H1 (cell line): Measurements from ENCODE around the gene PRIMA1. TPM values are rescaled to one million over a fixed set of nuclear protein-coding genes. Genes with fewer than 3 reads are reported as not detected.

ENCODE experiments used
- CTCF ChIA-PET: fragments of 300-600 bp; sonication (Branson Sonifier 250); formaldehyde crosslinking; loops from one replicate; lab custom pipeline; 2021; ENCODE audit not compliant: partially characterized antibody; lab: Charles Lee
- POLR2A ChIA-PET: fragments of 300-600 bp; sonication (Branson Sonifier 250); formaldehyde crosslinking; loops from one replicate; lab custom pipeline; 2021; ENCODE audit warnings: inconsistent platforms; ENCODE audit not compliant: partially characterized antibody; lab: Charles Lee
- DNase-seq, 2 experiments: peaks; one replicate each; pipeline versions ENCODE4 v3.0.0 to v3.0.0-alpha.2; 2010 to 2022; ENCODE audit warnings: low spot score in 2 of 2, low read depth in 1 of 2, mixed read lengths in 1 of 2
- FAIRE-seq: peaks from 2 replicates; lab custom pipeline; 2011; peaks lifted over from hg19 to GRCh38; lab: Jason Lieb, UNC
- H2AFZ ChIP-seq: 2 replicates; pipeline ENCODE4 v1.8.1; 2012; ENCODE audit warnings: low read length, inconsistent platforms
- H2AK5ac ChIP-seq: 2 replicates; pipeline ENCODE4 v1.6.1; 2013; ENCODE audit warnings: low read depth, low read length
- H2BK120ac ChIP-seq: replicated peaks from 2 replicates; pipeline ENCODE3; 2013; ENCODE audit warnings: low read depth, low read length, inconsistent platforms
- H2BK12ac ChIP-seq: 2 replicates; pipeline ENCODE4 v1.6.1; 2013; ENCODE audit warnings: low read depth, low read length
- H2BK15ac ChIP-seq: 2 replicates; pipeline ENCODE4 v1.6.1; 2013; ENCODE audit warnings: low read length
- H2BK20ac ChIP-seq: 2 replicates; pipeline ENCODE4 v1.6.1; 2013; ENCODE audit warnings: low read length
- H2BK5ac ChIP-seq: 2 replicates; pipeline ENCODE4 v1.6.1; 2013; ENCODE audit warnings: low read depth, low read length
- H3K14ac ChIP-seq: 2 replicates; pipeline ENCODE4 v1.6.1; 2013; ENCODE audit warnings: inconsistent platforms; ENCODE audit not compliant: insufficient read length
- H3K18ac ChIP-seq: 2 replicates; pipeline ENCODE4 v1.6.1; 2013; ENCODE audit warnings: low read length; ENCODE audit errors: extremely low read depth
- H3K23ac ChIP-seq: 2 replicates; pipeline ENCODE4 v1.6.1; 2013; ENCODE audit warnings: inconsistent platforms; ENCODE audit not compliant: insufficient read length
- H3K23me2 ChIP-seq: 2 replicates; pipeline ENCODE4 v1.6.1; 2013; ENCODE audit warnings: low read depth, low read length
- H3K27ac ChIP-seq: 2 replicates; pipeline ENCODE4 v1.6.1; 2011; ENCODE audit warnings: low read depth, low read length, inconsistent platforms
- H3K27me3 ChIP-seq, 4 experiments: replicated peaks in 1 of 4; 1 replicate in 1 of 4; 2 replicates in 3 of 4; pipeline versions ENCODE4 v1.6.1 to v1.8.1; 2011 to 2013; ENCODE audit warnings: low read length in 3 of 4, mild to moderate bottlenecking in 3 of 4, inconsistent platforms in 2 of 4, mixed read lengths in 2 of 4, moderate library complexity in 1 of 4; ENCODE audit not compliant: control insufficient read depth in 3 of 4, insufficient read depth in 3 of 4; ENCODE audit errors: extremely low read depth in 1 of 4
- H3K36me3 ChIP-seq, 4 experiments: 2 replicates each; pipeline versions ENCODE4 v1.6.1 to v1.8.1; 2011 to 2013; ENCODE audit warnings: mild to moderate bottlenecking in 4 of 4, low read length in 3 of 4, moderate library complexity in 2 of 4, control low read depth in 1 of 4, inconsistent platforms in 1 of 4; ENCODE audit not compliant: insufficient read depth in 4 of 4, control insufficient read depth in 2 of 4
- H3K4ac ChIP-seq: replicated peaks from 2 replicates; pipeline ENCODE3; 2013; ENCODE audit warnings: low read length, low read depth, mixed read lengths, inconsistent platforms; ENCODE audit not compliant: insufficient read length
- H3K4me1 ChIP-seq, 4 experiments: replicated peaks in 1 of 4; 1 replicate in 1 of 4; 2 replicates in 3 of 4; pipeline versions ENCODE4 v1.6.1 to v1.8.1; 2011 to 2013; ENCODE audit warnings: low read length in 3 of 4, inconsistent platforms in 2 of 4, mixed read lengths in 1 of 4; ENCODE audit not compliant: insufficient read depth in 4 of 4, control insufficient read depth in 3 of 4
- H3K4me2 ChIP-seq, 2 experiments: 2 replicates each; pipeline versions ENCODE4 v1.6.1 to v1.8.1; 2011 to 2013; ENCODE audit warnings: low read depth in 2 of 2, low read length in 2 of 2, control low read depth in 1 of 2, inconsistent platforms in 1 of 2, mild to moderate bottlenecking in 1 of 2; ENCODE audit not compliant: insufficient read depth in 1 of 2
- H3K4me3 ChIP-seq, 4 experiments: fragments of 200-600, 300-600 bp in 1 of 4; sonication (generic), shearing (Covaris generic), sonication (Bioruptor Twin) in 1 of 4; 2 replicates each; pipeline versions ENCODE4 v1.5.1 to v1.8.1; 2011 to 2016; ENCODE audit warnings: low read length in 4 of 4, low read depth in 3 of 4, control low read depth in 2 of 4, inconsistent platforms in 2 of 4, mild to moderate bottlenecking in 2 of 4, mixed read lengths in 1 of 4, moderate library complexity in 1 of 4; ENCODE audit not compliant: insufficient read depth in 2 of 4; ENCODE audit errors: extremely low read depth in 1 of 4
- H3K56ac ChIP-seq: replicated peaks from 2 replicates; pipeline ENCODE3; 2013; ENCODE audit warnings: low read depth, mild to moderate bottlenecking, mixed read lengths, low read length, inconsistent platforms; ENCODE audit not compliant: insufficient read length
- H3K79me1 ChIP-seq: 2 replicates; pipeline ENCODE4 v1.6.1; 2013; ENCODE audit warnings: low read depth, low read length, control low read depth
- H3K79me2 ChIP-seq, 2 experiments: 2 replicates each; pipeline versions ENCODE4 v1.6.1 to v1.8.1; 2012 to 2013; ENCODE audit warnings: low read length in 2 of 2, mild to moderate bottlenecking in 2 of 2, inconsistent platforms in 1 of 2; ENCODE audit not compliant: insufficient read depth in 2 of 2, control insufficient read depth in 1 of 2
- H3K9ac ChIP-seq, 4 experiments: replicated peaks in 1 of 4; 1 replicate in 1 of 4; 2 replicates in 3 of 4; pipeline versions ENCODE4 v1.6.1 to v1.8.1; 2011 to 2013; ENCODE audit warnings: low read depth in 3 of 4, low read length in 3 of 4, control low read depth in 2 of 4, mild to moderate bottlenecking in 2 of 4, moderate library complexity in 2 of 4, inconsistent platforms in 1 of 4; ENCODE audit errors: extremely low read depth in 1 of 4
- H3K9me3 ChIP-seq, 2 experiments: 2 replicates each; pipeline versions ENCODE4 v1.6.1 to v1.8.1; 2012 to 2013; ENCODE audit warnings: mild to moderate bottlenecking in 2 of 2, moderate library complexity in 2 of 2, control low read depth in 1 of 2, inconsistent platforms in 1 of 2, low read depth in 1 of 2, low read length in 1 of 2, mixed read lengths in 1 of 2; ENCODE audit not compliant: insufficient read depth in 2 of 2
- H4K20me1 ChIP-seq, 2 experiments: replicated peaks in 1 of 2; 2 replicates each; pipeline versions ENCODE3 to v1.8.1; 2011 to 2013; ENCODE audit warnings: inconsistent platforms in 2 of 2, low read length in 2 of 2, mild to moderate bottlenecking in 1 of 2; ENCODE audit not compliant: insufficient read depth in 2 of 2, control insufficient read depth in 1 of 2
- H4K5ac ChIP-seq: 2 replicates; pipeline ENCODE4 v1.6.1; 2013; ENCODE audit warnings: low read length, low read depth, mixed read lengths, inconsistent platforms; ENCODE audit not compliant: insufficient read length
- H4K8ac ChIP-seq: 2 replicates; pipeline ENCODE4 v1.8.0; 2013; ENCODE audit warnings: mild to moderate bottlenecking, moderate library complexity, low read length, inconsistent platforms; ENCODE audit not compliant: insufficient read depth; ENCODE audit errors: extremely low read depth
- H4K91ac ChIP-seq: replicated peaks from 2 replicates; pipeline ENCODE3; 2013; ENCODE audit warnings: low read length, mixed read lengths, inconsistent platforms; ENCODE audit not compliant: insufficient read length
- CHD1 ChIP-seq: IDR thresholded peaks from 2 replicates; pipeline ENCODE4 v1.6.1; 2012; ENCODE audit warnings: low read depth, low read length, improper control_type of control experiment
- JUND ChIP-seq: IDR thresholded peaks from 2 replicates; pipeline ENCODE4 v1.6.1; 2011; ENCODE audit warnings: mild to moderate bottlenecking, improper control_type of control experiment, low read length
- YY1 ChIP-seq: IDR thresholded peaks from 2 replicates; pipeline ENCODE4 v1.6.1; 2011; ENCODE audit warnings: low read depth, mild to moderate bottlenecking, low read length
- ZNF274 ChIP-seq: IDR thresholded peaks from 2 replicates; pipeline ENCODE4 v1.7.0; 2012; ENCODE audit warnings: low read length, borderline replicate concordance; ENCODE audit errors: extremely low read depth
- WGBS, 2 experiments: shearing (Covaris generic) in 1 of 2; methylation state at CpG; one replicate each; pipeline versions ENCODE4 v1.1.6 to v1.1.7; 2013 to 2015; ENCODE audit warnings: low lambda C conversion rate in 2 of 2, mixed read lengths in 2 of 2, inconsistent platforms in 1 of 2, low coverage in 1 of 2, missing lambda C conversion rate in 1 of 2; ENCODE audit not compliant: insufficient replicate concordance in 2 of 2, insufficient coverage in 1 of 2, insufficient read length in 1 of 2; ENCODE audit errors: extremely low coverage in 1 of 2, missing lambda C conversion rate in 1 of 2; 5-methylcytosine and 5-hydroxymethylcytosine counted together
- polyA plus RNA-seq, 7 experiments: library from polyadenylated mRNA; depleted of rRNA in 3 of 7; stranded (reverse) in 5 of 7; unstranded in 2 of 7; fragments of >200 nt in 5 of 7; fragments of 200-250 nt in 2 of 7; gene quantifications; 1 replicate in 5 of 7; 2 replicates in 1 of 7; 4 replicates in 1 of 7; pipeline versions ENCODE4 v1.2.1 to v1.2.3, GENCODE V29; 2011 to 2013; ENCODE audit warnings: missing spikeins in 2 of 7, mixed read lengths in 2 of 7
- total RNA-seq: library from RNA; stranded (reverse); fragmentation: NEBNext Ultra II Directional; extraction: Animal tissue kit (Norgen Biotek cat#: 25700); gene quantifications from 2 replicates; pipeline ENCODE4 v1.2.1, GENCODE V29; 2021
- TF ChIP-seq, protein P1 (sequence below), 3 experiments: IDR thresholded peaks; 1 replicate in 2 of 3; 2 replicates in 1 of 3; pipeline versions ENCODE4 v1.5.1 to v1.6.1; 2011; ENCODE audit warnings: low read length in 3 of 3, mild to moderate bottlenecking in 3 of 3, inconsistent platforms in 2 of 3, low read depth in 1 of 3, moderate library complexity in 1 of 3; ENCODE audit not compliant: insufficient read depth in 1 of 3; ENCODE audit errors: control extremely low read depth in 1 of 3

The PRIMA1 gene
- total and polyA plus RNA-seq, 2 of the 8 experiments (the other 6 are each of a cell fraction or from before 2014, with no cell fraction given): 2.8 to 4.5 TPM

DNA sequence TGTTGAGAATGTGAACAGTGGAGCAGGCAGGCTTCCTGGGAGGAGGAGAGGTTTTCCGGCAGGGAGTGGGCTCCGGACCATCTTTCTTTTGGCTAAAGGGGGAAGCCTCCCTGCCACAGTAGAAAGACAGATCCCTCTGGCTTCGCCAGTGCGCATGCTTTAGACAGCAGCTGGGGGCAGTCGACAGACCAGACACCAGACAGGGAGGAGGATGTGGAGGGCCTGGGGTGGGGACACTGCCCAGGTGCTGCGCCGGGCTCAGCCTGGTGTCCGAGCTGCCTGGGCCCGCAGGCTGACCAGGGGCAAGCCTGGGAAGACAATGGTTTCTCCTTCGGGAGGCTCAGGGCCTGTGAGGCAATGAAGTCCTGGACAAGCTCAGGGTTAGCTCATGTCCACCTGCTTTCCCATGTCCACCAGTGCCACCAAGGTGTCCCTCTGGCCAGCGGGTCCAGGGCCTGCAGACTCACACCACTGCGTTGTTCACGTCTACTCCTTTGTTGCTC lies 67.3 kb downstream of the PRIMA1 start:
- CTCF ChIA-PET: interaction anchor here (0.9 to 1.0 kb wide), 2 partner anchors 14 to 72 kb away, joined by 3 read pairs; no protein-coding TSS in a partner anchor
- H4K8ac ChIP-seq: no peak overlapping the region
- TF ChIP-seq, protein P1, sequence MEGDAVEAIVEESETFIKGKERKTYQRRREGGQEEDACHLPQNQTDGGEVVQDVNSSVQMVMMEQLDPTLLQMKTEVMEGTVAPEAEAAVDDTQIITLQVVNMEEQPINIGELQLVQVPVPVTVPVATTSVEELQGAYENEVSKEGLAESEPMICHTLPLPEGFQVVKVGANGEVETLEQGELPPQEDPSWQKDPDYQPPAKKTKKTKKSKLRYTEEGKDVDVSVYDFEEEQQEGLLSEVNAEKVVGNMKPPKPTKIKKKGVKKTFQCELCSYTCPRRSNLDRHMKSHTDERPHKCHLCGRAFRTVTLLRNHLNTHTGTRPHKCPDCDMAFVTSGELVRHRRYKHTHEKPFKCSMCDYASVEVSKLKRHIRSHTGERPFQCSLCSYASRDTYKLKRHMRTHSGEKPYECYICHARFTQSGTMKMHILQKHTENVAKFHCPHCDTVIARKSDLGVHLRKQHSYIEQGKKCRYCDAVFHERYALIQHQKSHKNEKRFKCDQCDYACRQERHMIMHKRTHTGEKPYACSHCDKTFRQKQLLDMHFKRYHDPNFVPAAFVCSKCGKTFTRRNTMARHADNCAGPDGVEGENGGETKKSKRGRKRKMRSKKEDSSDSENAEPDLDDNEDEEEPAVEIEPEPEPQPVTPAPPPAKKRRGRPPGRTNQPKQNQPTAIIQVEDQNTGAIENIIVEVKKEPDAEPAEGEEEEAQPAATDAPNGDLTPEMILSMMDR (IDR thresholded peaks at IDR 0.05; ENCODE audit: control extremely low read depth in 1 of 3, insufficient read depth in 1 of 3, low read depth in 1 of 3, low read length in 3 of 3): no peak
- TF ChIP-seq YY1: no peak
- TF ChIP-seq ZNF274: no peak
- TF ChIP-seq JUND: no peak
- TF ChIP-seq CHD1: no peak
- H3K79me1 ChIP-seq: no peaks in the 10 kb centered on the region
- H3K14ac ChIP-seq: no peak overlapping the region
- H3K23me2 ChIP-seq: peaks cover 6% of the 10 kb centered on the region; the same call in 1 of the 2 replicates
- no peak overlapping the region for H2AFZ ChIP-seq
- H3K9ac ChIP-seq: no peak overlapping the region
- no peak overlapping the region for H2AK5ac ChIP-seq
- H3K9me3 ChIP-seq: no peaks in the 10 kb centered on the region
- H3K18ac ChIP-seq: no peak overlapping the region
- H2BK5ac ChIP-seq: no peak overlapping the region
- no peak overlapping the region for H2BK20ac ChIP-seq
- no peaks in the 10 kb centered on the region for H3K79me2 ChIP-seq
- no peak overlapping the region for H3K23ac ChIP-seq
- H3K36me3 ChIP-seq: no peaks in the 10 kb centered on the region
- H2BK15ac ChIP-seq: no peak overlapping the region
- H2BK120ac ChIP-seq: no peak overlapping the region
- H2BK12ac ChIP-seq: no peak overlapping the region
- H3K56ac ChIP-seq: no peak overlapping the region
- no peak overlapping the region for H4K5ac ChIP-seq
- H3K27ac ChIP-seq: no peak overlapping the region
- FAIRE-seq (no peak), DNase-seq (no peak)
- WGBS, 2 experiments: 86% methylated on average over 13 of the region's 13 CpGs; no CpG with 5 or more reads in 1 of the 2 experiments
- peaks cover 0 to 3% (median 0%) of the 10 kb centered on the region in 4 experiments; a peak in 1 of 7 replicates for H3K4me1 ChIP-seq
- H3K4me2 ChIP-seq: no peak overlapping the region
- no peaks in the 10 kb centered on the region for H3K27me3 ChIP-seq
- H4K20me1 ChIP-seq: peaks cover 0 to 4% of the 10 kb centered on the region in 2 experiments
- POLR2A ChIA-PET: no interaction called here
- no peak overlapping the region for H4K91ac ChIP-seq
- no peak overlapping the region for H3K4ac ChIP-seq
- H3K4me3 ChIP-seq: no peak overlapping the region
